Stimulated activated CD4-positive, alpha-beta T cell treated with anti-CD3 and anti-CD28 coated beads, TNF-alpha, amount 100 ng/mL, for 48 hours (primary cell): ENCODE measurements around the gene CD83.

ENCODE experiments used
- DNase-seq, 3 donors: peaks; one replicate each; pipeline ENCODE4 v3.0.0-alpha.2; 2020; ENCODE audit warnings: low read depth in 3 of 3

Gene CD83

DNA sequence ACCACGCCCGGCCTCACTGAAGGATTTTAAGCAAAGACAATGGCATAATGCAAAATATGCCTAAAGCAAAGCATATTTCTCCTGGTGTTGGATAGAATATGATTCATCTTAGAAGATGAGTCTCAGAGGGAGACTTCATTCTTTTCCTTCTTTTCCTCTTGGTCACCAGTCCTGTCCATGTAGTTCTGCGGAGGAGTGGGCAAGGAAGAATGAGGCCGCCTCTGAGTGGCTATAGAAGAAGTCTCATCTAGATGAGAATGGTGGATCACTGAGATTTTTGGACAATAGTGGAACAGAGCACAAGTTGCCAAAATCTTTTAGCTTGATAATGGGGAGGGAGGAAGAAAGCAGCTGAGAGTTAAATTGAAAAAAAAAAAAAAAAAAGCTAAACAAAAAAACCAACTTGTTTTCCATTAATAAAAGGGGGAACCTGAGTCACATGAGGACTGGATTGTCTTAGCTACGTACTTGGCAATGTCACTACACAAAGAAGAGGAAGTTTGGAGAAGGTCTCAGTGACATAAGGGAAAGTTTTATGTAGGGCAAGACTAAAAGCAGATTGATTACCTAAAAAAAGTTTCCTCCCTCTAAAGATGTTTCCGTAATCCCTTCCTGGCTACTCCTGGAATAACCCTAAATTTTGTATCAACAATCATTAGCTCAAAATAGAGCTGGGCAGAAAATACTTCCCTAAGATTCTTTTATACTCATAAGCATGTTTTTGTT is 6.0 kb downstream of the CD83 start:
- no peak for DNase-seq

DNA sequence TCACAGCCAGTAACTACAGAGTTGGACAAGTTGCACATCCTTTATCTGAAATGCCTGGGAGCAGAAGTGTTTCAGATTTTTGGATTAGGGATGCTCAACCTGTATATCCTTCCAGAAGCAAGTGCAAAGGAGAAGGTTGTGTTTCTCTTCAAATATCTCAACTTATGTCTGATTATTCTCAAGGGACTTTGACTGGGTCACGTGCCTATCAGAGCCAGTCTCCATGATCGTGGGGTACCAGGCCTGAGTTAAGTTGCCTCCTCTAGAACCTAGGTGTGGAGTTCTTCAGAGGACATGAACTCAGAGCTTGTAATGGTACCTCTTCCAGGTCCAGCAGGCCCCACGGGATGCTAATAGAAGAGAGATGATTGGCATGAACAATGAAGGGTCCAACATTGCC is 7.8 kb downstream of the CD83 start:
- no peak for DNase-seq

DNA sequence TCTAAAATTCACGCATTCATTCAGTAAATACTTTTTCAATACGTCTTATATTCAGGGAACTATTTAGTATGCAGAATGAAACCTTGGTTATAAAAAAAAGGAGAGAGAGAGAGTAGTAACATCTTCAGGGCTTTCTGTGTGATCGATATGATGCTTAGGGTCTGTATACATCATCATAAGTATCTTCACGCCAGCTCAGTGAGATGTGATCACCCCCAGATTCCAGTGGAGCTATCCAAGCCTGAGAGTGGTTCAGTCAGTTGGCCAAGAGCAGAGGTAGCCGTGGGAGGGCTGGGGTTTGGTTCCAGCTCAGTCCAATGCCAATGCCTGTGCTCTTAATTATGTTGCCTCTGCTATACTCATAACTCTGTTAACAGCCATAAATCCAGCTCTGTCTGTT is 8.6 kb downstream of the CD83 start:
- no peak for DNase-seq

GRCh38 chr6:14127611-14128010 is 10.0 kb downstream of the CD83 start:
- no peak for DNase-seq

DNA sequence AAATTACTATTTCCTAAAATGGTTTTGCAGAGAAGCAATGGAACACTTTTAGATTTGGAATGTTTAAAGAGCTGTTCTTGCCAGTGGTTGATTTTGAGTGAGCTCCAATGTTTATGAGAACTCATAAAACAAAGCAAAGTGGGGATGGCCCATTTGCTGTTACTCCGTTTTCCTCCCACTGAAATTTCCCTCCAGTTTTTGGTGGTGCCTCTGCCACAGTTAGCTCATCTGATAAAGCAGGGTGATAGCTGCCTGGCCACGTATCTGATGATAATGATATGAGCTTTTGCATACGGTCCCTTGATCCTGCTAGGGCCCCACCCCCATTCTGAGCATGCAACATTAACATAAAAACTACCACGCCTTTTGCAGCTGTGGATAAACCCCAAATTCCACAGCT is 10.4 kb downstream of the CD83 start:
- DNase-seq, result no peak

GRCh38 chr6:14128746-14129145 is 11.2 kb downstream of the CD83 start:
- DNase-seq, result no peak

DNA sequence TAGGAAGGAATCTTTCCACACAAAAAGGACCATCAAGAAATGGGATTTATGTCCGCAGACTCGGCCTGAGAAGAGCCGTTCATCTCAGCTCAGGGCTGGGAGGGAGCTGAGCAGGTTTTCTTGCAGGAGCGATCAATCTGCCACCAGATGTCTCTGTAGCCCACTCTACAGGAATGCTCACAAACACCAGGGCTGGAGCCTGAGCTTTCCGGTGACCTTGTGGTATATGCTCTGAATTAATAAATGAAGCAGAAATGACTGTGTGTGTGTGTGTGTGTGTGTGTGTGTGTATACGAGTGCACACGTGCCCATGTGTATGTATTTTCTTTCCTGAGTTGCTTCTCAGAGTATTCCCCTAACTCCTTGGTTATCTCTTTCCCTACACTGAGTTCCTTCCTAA is 12.0 kb downstream of the CD83 start:
- DNase-seq, result no peak

DNA sequence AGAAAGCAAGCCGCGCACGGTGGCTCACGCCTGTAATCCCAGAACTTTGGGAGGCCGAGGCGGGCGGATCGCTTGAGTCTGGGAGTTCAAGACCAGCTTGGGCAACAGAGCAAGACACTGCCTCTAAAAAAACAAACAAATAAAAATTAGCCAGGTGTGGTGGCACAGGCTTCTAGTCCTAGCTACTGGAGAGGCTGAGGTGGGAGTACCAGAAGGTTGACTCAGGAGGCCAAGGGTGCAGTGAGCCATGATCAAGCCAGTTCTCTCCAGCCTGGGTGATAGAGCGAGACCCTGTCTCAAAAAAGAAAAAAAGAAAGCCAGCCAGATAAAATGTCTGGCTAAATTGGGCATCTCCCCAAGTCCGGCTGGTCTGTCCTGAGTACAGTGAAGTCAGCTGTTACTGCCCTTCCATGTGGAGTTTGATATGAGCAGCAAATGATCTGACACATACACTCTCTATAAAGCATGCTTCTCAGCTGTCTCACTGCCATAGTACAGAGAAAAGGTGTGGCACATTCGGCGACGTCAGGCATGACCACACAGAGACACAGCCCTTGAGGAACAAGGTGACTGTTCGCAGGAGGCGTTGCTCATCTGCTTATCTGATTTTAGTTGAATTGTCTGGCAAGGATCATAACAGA is 13.0 kb downstream of the CD83 start:
- no peak for DNase-seq

GRCh38 chr6:14131579-14131978 is 14.0 kb downstream of the CD83 start:
- DNase-seq, result no peak

GRCh38 chr6:14132244-14132920 is 14.8 kb downstream of the CD83 start:
- DNase-seq, result no peak

- DNase-seq, result no peak
These were observed 15.3 kb downstream of the CD83 start for GRCh38 chr6:14132921-14133275.

DNA sequence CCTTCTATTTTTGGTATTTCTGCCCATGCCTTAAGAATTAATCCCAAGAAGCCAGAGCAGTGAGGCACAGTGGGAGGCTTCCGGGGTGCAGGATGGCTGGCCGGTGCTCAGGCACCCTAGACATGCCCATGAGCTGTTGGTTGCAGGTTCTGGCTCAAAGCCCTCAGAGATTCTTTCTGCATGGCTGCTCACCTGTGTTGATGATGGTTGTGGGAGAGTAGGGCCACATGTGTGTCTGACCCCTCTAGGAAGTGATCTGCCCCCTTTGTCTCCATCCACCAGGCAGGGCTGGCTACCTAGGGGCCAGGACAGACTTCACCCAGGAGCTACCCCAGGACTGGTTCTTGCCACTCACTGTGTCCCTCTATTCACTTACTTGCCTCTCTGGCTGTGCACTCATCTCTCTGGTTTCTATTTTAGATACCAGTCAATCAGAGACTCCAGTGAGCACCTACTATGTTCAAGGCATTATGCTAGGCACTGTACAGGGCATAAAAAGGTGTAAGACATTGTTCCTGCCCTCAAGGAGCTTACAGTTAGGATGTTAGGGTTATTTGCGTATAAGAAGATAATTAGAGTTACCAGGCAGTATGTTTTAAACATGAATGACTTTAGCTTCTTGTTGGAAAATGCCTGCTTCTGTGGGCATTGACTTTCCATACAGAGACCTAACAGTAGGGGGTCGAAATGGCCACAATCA is 16.8 kb downstream of the CD83 start:
- DNase-seq, result no peak

DNA sequence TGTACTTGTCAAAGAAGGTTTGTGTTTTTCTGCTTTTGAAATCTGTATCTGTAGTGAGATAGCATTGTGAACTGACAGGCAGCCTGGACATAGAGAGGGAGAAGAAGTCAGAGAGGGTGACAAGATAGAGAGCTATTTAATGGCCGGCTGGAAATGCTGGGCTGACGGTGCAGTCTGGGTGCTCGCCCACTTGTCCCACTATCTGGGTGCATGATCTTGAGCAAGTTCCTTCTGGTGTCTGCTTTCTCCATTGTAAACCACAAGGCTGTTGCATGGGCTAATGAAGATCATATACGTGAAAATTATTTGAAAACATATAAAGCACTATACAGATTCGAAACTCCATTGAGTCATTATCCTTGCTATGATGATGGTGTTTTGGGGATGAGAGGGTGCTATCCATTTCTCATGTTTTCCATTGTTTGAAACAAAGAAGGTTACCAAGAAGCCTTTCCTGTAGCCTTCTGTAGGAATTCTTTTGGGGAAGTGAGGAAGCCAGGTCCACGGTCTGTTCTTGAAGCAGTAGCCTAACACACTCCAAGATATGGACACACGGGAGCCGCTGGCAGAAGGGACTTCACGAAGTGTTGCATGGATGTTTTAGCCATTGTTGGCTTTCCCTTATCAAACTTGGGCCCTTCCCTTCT is 18.4 kb downstream of the CD83 start:
- DNase-seq, result no peak

- DNase-seq, result no peak
These were observed 21.2 kb downstream of the CD83 start for GRCh38 chr6:14138701-14139215.

GRCh38 chr6:14141351-14142062 is 23.9 kb downstream of the CD83 start:
- DNase-seq, result no peak

GRCh38 chr6:14142063-14142450 is 24.5 kb downstream of the CD83 start:
- DNase-seq, result no peak

DNA sequence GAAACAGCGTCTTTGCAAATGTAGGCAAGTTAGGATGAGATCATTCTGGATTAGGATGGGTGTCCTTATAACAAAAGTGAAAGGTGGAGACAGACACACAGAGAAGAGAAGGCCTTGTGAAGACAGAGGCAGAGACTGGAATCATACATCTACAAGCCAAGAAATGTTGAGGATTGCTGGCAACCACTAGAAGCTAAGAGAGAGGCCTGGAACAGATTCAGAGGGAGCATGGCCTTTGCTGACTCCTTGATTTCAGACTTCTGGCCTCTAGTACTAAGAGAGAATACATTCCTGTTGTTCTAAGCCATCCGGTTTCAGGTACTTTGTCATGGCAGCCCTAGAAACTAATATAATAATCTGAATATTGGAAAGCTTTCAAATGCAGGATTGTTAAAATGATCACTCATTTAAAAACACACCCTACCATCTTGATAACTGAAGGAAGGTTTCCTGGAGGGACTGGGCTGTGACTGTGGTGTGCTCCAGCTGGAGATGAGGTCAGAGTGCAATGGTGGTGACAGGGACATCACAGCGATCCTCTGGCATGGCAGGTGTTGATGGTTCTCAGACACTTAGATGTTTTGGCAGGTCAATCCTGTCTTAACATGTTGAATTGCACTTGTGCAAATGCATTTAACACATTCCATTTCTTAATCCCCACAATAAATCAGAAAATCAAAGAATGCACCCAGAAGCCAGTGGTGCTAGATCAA is 25.1 kb downstream of the CD83 start:
- DNase-seq, result no peak

DNA sequence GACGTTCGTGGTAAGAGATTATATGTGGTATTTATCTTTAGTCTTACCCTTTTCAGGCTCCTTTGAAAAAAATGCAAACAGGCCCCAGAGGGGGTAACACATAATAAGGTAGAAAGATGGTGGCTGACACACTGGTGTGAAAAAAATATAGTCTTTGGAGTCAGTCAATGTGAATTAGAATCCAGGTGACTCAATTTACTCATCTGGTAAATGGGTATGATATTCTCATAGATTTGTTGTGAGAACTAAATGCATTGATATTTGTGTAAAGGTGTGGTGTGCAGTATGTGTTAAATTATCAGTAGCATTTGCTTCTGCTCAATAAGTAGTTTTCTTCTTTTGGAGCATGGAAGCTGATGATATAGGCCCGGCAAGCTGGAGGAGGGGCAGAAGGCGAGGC is 25.7 kb downstream of the CD83 start:
- DNase-seq, result no peak

- peak; percentile 48 to 82 (median 61) for DNase-seq
These were observed 27.1 kb downstream of the CD83 start for GRCh38 chr6:14144678-14145113.

- no peak for DNase-seq
These were observed 29.0 kb downstream of the CD83 start for GRCh38 chr6:14146506-14147096.
